Measurements from ENCODE around the gene ITGAL.
A peak's percentile ranks its signal among the peaks of the same experiment; 100 is the strongest.
"Not testable (repeated sequence)": the region's sequence is repeated elsewhere in the genome, so short reads cannot be mapped to it uniquely, and the experiment has no call there.

ITGAL gene

GRCh38 chr16:30521873-30522641 is 49.5 kb downstream of the ITGAL start:
- DNase-seq (ENCODE audit: extremely low spot score): no peak
- TF ChIP-seq LEF1 (IDR thresholded peaks at IDR 0.05; ENCODE audit: borderline replicate concordance): no peak
- TF ChIP-seq ARNT (IDR thresholded peaks at IDR 0.05): no peak
- no peak for TF ChIP-seq L3MBTL2 (conservative IDR thresholded peaks at IDR 0.05)
- CTCF ChIA-PET: interaction anchor here (0.6 to 1.1 kb wide), 2 partner anchors 21 to 46 kb away, joined by 3 to 5 read pairs; no protein-coding TSS in a partner anchor
- POLR2A ChIA-PET: interaction anchor here (1.1 to 1.7 kb wide), 6 partner anchors 9 to 23 kb away, joined by 3 to 9 read pairs (median 4); partner anchors contain the start of gene ZNF747

GRCh38 chr16:30522702-30523463 is 50.3 kb downstream of the ITGAL start:
- CTCF ChIA-PET: interaction anchor here (0.6 to 1.1 kb wide), 2 partner anchors 22 to 46 kb away, joined by 3 to 5 read pairs; no protein-coding TSS in a partner anchor
- not testable (repeated sequence) for DNase-seq (ENCODE audit: extremely low spot score)
- POLR2A ChIA-PET: interaction anchor here (1.1 to 1.7 kb wide), 6 partner anchors 10 to 24 kb away, joined by 3 to 9 read pairs (median 4); partner anchors contain the start of gene ZNF747

GRCh38 chr16:30523768-30524574 is 51.4 kb downstream of the ITGAL start:
- POLR2A ChIA-PET: interaction anchor here (0.7 to 7.2 kb wide), 18 partner anchors 10 to 135 kb away, joined by 3 to 49 read pairs (median 6); partner anchors contain the start of genes DCTPP1, FBRS, SEPHS2 and ZNF688
- CTCF ChIA-PET: no interaction called here
- no peak for DNase-seq (ENCODE audit: extremely low spot score)
- no peak for TF ChIP-seq LEF1 (IDR thresholded peaks at IDR 0.05; ENCODE audit: borderline replicate concordance)

- POLR2A ChIA-PET: interaction anchor here (0.7 to 7.2 kb wide), 30 partner anchors 8 to 134 kb away, joined by 3 to 49 read pairs (median 5); partner anchors contain the start of genes DCTPP1, FBRS, PRR14 and SEPHS2
- CTCF ChIA-PET: interaction anchor here (0.8 to 1.2 kb wide), 3 partner anchors 91 to 413 kb away, joined by 3 to 5 read pairs (median 4); partner anchors contain the start of gene DCTPP1
These were observed 52.3 kb downstream of the ITGAL start for GRCh38 chr16:30524575-30525568.

GRCh38 chr16:30525844-30526136 is 53.2 kb downstream of the ITGAL start:
- no peak for TF ChIP-seq ARNT (IDR thresholded peaks at IDR 0.05)
- TF ChIP-seq ELF4 (IDR thresholded peaks at IDR 0.05): no peak
- no peak for DNase-seq (ENCODE audit: extremely low spot score)
- ChIA-PET CTCF (interaction anchor here (0.8 to 1.2 kb wide), 3 partner anchors 90 to 414 kb away, joined by 3 to 5 read pairs (median 4); partner anchors contain the start of gene DCTPP1), POLR2A (interaction anchor here (1.0 to 7.2 kb wide), 18 partner anchors 8 to 133 kb away, joined by 3 to 49 read pairs (median 8); partner anchors contain the start of genes DCTPP1, FBRS, SEPHS2 and ZNF688)

More at GRCh38 chr16:30524575-30525568, 52.3 kb downstream of the ITGAL start:
- no peak for DNase-seq (ENCODE audit: extremely low spot score)
- TF ChIP-seq FOXA1 (IDR thresholded peaks at IDR 0.05) (no peak), ARNT (IDR thresholded peaks at IDR 0.05) (no peak), PKNOX1 (IDR thresholded peaks at IDR 0.05) (no peak), HDGF (IDR thresholded peaks at IDR 0.05; ENCODE audit: borderline replicate concordance) (no peak), BHLHE40 (IDR thresholded peaks at IDR 0.05; ENCODE audit: borderline replicate concordance) (no peak), SP1 (IDR thresholded peaks at IDR 0.05) (no peak), SUZ12 (IDR thresholded peaks at IDR 0.05) (no peak), NFRKB (IDR thresholded peaks at IDR 0.05) (no peak), CTBP1 (IDR thresholded peaks at IDR 0.05; ENCODE audit: borderline replicate concordance) (no peak), ZNF384 (IDR thresholded peaks at IDR 0.05) (no peak), TARDBP (IDR thresholded peaks at IDR 0.05) (no peak), ELF4 (IDR thresholded peaks at IDR 0.05) (no peak), L3MBTL2 (conservative IDR thresholded peaks at IDR 0.05) (no peak), FOXK2 (IDR thresholded peaks at IDR 0.05) (no peak), FOXM1 (IDR thresholded peaks at IDR 0.05; ENCODE audit: borderline replicate concordance) (no peak), LEF1 (IDR thresholded peaks at IDR 0.05; ENCODE audit: borderline replicate concordance) (no peak)

GRCh38 chr16:30526137-30526822 is 53.7 kb downstream of the ITGAL start, which contains the start of gene ZNF768:
Gene ZNF768, minus strand, starts transcription at chr16:30526566. Its CDS starts 153 bp downstream, at chr16:30526413.
- CTCF ChIA-PET: interaction anchor here (0.8 to 0.9 kb wide), 4 partner anchors 9 to 415 kb away, joined by 3 to 7 read pairs (median 4); partner anchors contain the start of genes DCTPP1 and ZNF747
- DNase-seq (ENCODE audit: extremely low spot score): peak; percentile 80

More at GRCh38 chr16:30526137-30526822, 53.7 kb downstream of the ITGAL start, which contains the start of gene ZNF768:
- POLR2A ChIA-PET: interaction anchor here (1.0 to 7.2 kb wide), 22 partner anchors 8 to 184 kb away, joined by 3 to 49 read pairs (median 6); partner anchors contain the start of genes DCTPP1, FBRS, SEPHS2 and ZNF688
- TF ChIP-seq L3MBTL2 (conservative IDR thresholded peaks at IDR 0.05) (no peak), CTBP1 (IDR thresholded peaks at IDR 0.05; ENCODE audit: borderline replicate concordance) (no peak), NFRKB (IDR thresholded peaks at IDR 0.05) (no peak), ARNT (IDR thresholded peaks at IDR 0.05) (no peak), SP1 (IDR thresholded peaks at IDR 0.05) (no peak), HDGF (IDR thresholded peaks at IDR 0.05; ENCODE audit: borderline replicate concordance) (no peak), LEF1 (IDR thresholded peaks at IDR 0.05; ENCODE audit: borderline replicate concordance) (peak; percentile 53; the same call in 1 of the 2 replicates), BHLHE40 (IDR thresholded peaks at IDR 0.05; ENCODE audit: borderline replicate concordance) (no peak), TARDBP (IDR thresholded peaks at IDR 0.05) (no peak), FOXM1 (IDR thresholded peaks at IDR 0.05; ENCODE audit: borderline replicate concordance) (peak; percentile 62; the same call in 1 of the 2 replicates), ELF4 (IDR thresholded peaks at IDR 0.05) (no peak)
